GM19468 (cell line): ENCODE measurements around the gene GRIA1.
"Not testable (repeated sequence)": the region's sequence is repeated elsewhere in the genome, so short reads cannot be mapped to it uniquely, and the experiment has no call there.

Experiments used
- ATAC-seq: cut with Tn5 transposase; IDR thresholded peaks from one replicate; pipeline ENCODE4 v1.9.1; 2021; ENCODE audit warnings: mild to moderate bottlenecking, moderate library complexity, moderate number of reproducible peaks; ENCODE audit not compliant: unreplicated experiment; ENCODE audit errors: extremely low read depth

Gene GRIA1

DNA sequence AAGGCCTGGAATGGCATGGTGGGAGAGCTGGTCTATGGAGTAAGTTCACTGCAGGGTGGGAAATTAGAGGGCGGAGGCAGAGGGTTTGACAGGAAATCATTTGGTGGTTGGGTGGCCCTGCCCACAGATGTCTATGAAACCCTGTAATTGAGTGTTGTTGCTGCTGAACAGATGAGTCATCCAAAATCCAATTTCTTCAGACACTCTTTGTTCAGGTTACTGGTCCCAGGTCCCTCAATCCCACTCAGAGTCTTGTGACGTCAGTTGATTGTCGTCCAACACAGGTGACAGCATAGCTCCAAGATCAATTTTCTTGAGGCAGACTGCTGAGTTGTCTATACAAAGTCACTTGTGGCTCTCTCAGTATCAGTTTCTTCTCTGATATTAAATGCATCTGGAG, 208.6 kb downstream of the GRIA1 start:
- no peak for ATAC-seq

- no peak for ATAC-seq
Observed at GRCh38 chr5:153700940-153701339, 210.5 kb downstream of the GRIA1 start.

- ATAC-seq = no peak
Observed at GRCh38 chr5:153702265-153702664, 211.8 kb downstream of the GRIA1 start.

DNA sequence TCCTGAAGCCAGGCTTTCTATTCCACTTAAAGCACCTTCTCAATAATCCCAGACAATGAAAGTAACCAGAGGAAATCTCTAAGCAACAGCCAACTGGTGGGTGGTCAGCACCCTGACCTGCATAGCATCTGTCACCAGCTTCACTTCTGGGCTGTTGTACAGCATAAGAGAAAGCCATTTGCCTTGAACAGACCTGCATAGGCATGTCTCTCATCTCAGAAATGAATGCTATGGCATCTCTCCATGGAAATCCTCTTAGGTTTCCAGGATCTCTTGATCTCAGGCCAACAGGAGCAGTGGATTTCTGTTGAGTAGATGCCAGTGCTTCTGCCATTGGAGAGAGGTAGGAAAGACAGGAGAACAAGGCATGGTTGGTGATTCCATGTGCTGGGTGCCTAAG, 213.6 kb downstream of the GRIA1 start:
- no peak for ATAC-seq

DNA sequence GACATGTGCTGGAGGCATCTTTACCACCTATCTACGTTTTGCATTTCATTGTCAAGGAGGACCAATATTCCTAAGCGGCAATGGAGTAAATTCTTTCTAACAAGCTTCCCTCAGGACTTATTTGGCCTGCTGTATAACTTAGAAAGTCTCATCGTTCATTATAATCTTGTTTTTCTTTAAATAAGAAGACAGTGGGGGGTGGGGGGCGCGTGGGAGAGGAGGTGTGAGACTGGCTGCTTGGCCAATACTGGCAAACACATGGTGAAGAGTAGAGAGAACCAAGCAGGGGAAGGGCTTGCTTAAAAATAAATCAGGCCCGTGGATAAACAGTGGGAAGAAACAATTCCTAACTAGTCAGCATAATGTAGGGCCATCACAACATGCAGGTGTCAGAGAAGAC, 217.2 kb downstream of the GRIA1 start:
- ATAC-seq = no peak

DNA sequence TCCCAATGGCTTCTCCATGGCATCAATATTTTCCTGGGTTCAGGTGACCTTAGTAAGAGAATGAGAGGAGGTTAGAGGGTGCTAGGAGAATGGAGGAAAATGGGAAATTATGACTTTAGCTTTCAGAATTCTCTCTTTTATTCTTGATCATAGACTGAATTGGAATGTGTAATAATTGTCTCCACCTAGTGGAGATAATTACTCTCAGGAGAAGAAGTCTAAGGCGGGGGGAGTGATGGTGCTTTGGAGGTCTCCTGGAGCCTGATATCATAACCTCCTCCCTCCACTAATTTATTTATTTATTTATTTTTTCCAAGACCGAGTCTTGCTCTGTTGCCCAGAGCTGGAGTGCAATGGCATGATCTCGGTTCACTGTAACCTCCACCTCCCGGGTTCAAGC, 221.3 kb downstream of the GRIA1 start:
- ATAC-seq = no peak

DNA sequence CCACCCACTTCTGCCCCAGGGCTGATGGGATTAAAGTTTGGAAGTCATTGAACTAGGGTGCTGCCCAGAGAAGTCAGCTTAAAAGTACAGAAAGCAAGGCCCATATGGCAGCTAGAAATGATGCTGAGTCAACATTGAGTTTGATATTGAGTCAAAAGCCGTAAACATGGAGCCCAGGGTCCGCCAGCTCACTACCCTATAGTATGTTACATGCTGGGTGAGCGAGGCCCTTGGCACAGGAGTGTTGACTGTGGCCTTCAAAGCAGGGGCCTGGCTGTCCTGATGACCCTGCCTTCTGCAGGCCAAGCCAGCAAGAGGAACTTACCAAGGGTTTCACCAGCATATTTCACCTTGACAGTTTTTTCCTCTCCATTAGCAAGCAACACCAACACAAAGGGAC, 222.5 kb downstream of the GRIA1 start:
- no peak for ATAC-seq

GRCh38 chr5:153713943-153714342, 223.5 kb downstream of the GRIA1 start:
- ATAC-seq = no peak

GRCh38 chr5:153714798-153715197, 224.3 kb downstream of the GRIA1 start:
- no peak for ATAC-seq

GRCh38 chr5:153717287-153717686, 226.8 kb downstream of the GRIA1 start:
- ATAC-seq = no peak

DNA sequence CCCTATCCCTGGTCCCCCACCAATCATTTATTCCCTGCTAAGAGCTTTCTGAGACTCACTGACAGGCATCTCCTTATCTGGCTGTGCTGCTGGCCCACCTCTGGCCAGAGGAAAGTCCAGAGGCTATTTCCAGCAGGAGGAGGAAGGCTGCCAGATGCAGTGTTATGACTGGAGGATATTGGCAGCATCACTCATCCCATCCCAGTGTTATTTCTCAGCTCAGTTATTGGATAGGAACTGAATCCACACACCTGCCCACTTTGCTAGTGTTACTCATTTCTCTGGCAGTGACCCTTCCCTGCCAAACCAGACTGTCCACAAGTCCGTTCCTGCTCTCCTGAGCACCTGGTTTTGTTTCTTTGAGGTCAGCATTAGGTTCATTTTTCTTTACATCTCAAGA, 228.2 kb downstream of the GRIA1 start:
- no peak for ATAC-seq

- ATAC-seq = no peak
Observed at GRCh38 chr5:153719324-153719723, 228.9 kb downstream of the GRIA1 start.

GRCh38 chr5:153723022-153723610, 232.6 kb downstream of the GRIA1 start:
- ATAC-seq = not testable (repeated sequence)

DNA sequence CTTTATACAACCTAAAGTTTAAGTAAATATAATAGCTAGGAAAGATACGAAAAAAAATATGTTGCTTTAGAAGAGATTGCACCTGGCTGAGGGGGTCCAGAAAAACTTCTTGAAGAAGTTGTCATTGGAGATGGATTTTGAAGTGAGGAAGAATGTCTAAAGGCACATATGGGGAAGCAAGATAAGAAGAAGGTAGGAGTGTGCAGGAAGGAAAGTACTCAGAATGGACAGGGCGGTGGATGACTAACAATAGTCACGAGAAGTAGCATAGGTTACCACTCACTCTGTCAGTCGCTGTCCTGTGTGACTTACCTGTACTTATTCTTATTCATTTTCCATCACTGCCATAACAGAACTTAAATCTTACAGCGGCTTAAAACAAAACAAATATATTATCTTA, 251.6 kb downstream of the GRIA1 start:
- no peak for ATAC-seq

DNA sequence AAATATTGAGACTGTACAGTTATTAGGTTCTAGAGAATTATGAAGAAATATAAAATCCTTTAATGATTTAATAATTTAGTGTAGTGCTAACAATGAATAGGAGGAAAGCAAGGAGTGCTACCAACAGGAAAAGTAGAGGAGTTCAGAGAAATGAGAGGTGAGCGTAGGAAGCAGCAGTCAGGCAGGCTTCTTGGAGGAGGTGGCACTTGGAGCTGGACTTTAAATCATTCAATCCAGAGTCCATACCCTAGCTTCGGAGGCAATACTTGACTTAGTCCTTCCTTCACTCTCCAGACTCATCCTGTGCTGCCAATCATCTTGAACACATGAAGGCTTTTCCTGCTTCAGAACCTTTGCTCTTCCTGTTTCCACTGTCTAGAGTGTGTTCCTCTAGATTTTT, 254.3 kb downstream of the GRIA1 start:
- no peak for ATAC-seq

GRCh38 chr5:153745778-153746395, 255.4 kb downstream of the GRIA1 start:
- no peak for ATAC-seq

DNA sequence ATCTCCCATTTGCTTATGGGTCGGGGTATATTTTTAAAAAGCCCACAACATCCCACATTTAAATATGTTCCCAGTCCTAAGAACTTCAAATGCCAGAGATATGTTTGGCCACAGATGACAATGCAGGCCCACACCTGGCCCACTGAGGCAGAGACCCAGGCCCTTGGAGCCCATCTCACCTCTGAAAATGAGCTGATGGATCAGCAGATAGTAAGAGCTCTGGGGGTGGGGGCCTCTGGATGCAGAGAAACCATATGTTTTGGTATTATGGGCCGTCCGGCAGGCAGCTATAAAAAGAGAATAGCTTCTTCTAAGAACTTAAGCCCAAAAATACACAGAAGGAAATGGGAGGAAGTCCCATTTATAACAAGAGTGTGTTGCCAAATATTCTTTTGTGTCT, 256.0 kb downstream of the GRIA1 start:
- no peak for ATAC-seq

- no peak for ATAC-seq
Observed at GRCh38 chr5:153748823-153749222, 258.4 kb downstream of the GRIA1 start.

GRCh38 chr5:153749960-153750359, 259.5 kb downstream of the GRIA1 start:
- ATAC-seq = no peak

DNA sequence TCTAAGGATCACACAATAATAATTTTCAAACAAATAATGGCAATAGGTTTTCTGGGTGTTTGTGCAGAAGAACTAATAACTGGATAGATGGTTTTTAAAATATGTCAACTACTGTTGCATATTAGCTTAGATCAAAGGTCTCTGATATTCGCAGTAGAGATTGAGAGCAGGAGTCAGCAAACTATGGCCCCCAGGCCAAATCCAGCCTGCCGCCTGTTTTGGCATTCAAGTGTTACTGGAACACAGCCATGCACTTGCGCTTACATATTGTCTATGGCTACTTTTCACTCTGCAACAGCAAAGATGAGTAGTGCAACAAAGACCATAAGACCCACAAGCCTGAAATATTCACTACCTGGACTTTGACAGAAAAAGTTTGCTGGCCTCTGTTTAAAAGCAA, 260.8 kb downstream of the GRIA1 start:
- no peak for ATAC-seq

- no peak for ATAC-seq
Observed at GRCh38 chr5:153752890-153753289, 262.4 kb downstream of the GRIA1 start.

DNA sequence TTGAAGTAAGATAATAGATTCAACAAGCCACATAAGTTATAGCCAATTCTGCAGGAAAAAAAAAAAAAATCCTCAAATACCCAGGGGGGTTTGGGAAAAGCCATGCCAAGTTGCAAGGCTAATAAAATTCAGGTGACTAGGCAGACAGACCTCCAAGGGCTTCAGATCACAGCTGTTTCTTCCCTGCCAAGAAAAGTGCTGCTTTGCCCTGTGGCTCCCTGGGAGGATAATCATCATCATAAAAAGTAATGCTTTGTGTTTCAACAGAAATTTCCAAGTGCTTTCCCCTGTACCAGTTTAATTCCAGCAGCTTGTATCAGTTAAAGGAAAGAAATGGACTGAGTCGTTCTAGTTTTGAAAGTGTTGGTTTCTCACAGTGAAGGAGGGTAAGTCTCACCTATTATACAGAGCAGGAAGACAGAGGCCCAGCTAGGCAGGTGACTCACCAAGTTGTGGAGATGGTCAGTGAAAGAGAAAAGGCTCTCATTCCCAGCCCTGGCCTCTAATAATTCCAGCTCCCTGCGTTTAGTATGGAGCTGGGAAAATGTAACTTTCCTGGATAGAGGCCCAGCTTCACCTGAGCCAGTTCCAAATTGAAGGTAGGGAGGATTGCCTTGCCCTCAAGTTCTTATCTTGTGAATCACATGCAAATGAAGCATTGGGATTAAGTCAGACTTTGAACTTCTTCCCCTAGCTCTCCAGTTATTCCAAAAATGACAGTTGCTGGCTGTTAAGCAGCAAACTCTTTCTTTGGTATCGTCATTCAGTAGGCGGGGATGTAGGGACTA, 263.4 kb downstream of the GRIA1 start:
- ATAC-seq = no peak
